Measurements from ENCODE around the gene KPNB1. TPM values are rescaled to one million over a fixed set of nuclear protein-coding genes. Genes with fewer than 3 reads are reported as not detected.

KPNB1 gene
- polyA plus RNA-seq, 3 donors = 229 to 259 (median 254) TPM

DNA sequence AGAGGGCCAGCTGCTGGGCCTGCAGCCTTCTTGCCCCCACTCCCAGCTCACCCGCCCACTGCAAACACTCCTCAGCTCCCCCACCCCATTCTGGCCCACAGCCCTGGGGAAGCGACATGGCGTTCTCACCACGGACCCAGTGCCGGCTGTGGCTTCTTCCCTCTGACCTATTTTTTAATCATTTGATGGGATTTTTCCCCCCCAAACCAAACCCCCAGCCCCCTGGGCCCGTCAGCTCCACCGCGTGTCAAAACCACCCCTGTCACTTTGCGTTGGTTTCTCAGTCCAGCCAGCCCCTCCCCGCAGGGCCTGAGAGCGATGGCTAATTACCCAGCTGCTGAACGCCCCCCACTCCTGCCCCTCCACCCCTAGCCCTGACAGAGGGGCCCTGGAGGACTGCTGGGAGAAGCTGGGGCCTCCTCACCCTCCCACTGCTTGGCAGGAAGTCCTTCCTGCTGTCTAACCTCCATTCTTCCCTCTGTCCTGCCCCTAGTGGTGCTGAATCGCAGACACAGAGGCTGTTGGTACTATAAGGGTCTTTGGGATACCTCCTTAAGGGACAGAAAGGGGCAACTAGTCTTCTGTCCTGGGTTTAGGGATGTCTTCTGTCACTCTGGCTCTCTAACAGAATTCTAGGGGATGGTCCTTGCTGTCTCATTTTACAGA, 75.9 kb downstream of the KPNB1 start:
- DNase-seq = no peak

DNA sequence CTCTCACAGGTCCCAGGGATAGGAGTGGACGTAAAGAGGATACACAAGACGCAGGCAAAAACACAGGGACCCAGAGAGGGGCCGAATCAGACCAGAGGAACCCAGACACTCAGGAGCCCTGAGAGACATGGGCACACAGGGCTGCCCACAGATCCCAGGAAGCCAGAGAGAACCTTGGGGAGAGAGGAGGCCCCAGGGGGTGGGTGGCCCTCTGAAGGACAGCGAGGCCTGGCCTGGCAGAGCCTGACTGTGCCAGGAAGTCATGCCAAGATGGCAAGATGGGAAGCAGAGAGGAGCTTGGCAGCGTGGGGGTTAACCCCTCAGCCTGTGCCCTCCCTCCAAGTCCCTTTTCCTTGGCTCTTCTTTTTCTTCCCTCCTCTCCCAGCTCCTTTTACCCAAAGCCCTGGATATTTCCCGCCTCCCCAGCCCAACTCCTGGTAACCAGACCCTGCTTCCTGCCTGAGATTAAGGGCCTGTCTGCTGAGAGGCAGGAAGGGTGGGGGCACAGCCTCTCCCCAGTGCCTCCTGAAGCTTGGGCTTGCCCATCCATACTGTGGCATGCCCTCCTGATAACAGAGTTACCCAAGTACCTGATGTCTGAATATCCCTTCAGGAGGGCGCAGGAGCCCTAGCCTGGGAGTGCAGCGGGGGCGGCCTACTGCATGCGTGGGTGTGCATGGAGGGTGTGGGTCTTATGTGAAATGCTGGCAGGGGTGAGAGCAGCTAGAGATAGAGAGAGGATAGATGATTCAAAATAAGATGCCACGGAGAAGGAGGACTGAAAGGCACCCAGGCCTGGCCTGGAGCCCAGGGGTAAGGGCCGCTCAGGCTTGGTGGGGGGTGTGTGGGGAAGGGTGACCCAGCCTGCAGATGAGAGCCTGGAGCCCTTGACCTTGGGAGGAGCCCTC, 77.3 kb downstream of the KPNB1 start:
- DNase-seq = no peak

DNA sequence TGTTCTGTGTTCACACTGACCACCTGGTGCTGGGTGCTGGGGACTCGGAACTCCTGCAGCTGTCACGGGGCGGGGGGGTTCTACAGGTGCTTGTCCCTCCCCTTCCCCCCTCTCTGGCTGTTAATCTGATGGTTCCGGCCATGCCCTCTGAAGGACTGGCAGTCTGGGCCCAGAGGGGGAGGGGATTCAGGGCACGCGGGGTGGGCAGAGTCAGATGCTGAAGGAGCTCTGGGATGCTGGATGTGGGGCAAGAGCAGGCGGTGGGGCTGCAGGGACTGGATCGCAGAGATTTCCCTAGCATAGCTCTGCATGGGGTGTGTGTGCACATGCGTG, 78.0 kb downstream of the KPNB1 start:
- DNase-seq = no peak

DNA sequence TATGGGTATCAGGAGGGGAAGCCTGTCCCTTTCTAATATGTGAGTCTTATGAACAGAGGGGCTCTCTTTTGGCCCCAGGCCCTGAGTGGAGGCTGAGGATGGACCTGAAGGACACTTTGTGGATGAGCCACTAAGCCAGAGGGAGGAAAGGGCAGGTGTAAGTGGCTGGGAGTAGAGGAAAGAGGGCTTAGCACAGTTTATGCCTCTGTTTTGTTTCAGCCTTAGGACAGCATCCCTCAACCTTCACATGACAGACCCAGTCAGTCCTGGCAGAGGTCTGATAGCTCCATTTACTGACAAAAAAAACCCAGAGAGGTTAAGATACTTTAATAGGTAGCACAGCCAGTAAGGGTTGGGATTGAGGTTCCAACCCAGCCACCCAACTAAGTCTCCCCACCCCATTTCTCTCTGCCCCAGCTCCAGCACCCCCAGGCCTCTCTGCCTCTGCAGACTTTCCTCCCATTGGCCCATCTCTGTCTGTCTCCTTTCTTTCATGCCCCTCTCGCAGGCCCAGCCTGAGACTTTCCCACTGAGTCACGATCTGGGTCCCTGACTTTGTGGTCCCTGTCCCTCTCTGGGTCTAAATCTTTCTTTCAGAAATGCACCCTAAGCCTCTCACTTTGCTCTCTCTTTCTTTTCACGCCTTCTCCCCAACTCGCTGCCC, 78.6 kb downstream of the KPNB1 start:
- no peak for DNase-seq

DNA sequence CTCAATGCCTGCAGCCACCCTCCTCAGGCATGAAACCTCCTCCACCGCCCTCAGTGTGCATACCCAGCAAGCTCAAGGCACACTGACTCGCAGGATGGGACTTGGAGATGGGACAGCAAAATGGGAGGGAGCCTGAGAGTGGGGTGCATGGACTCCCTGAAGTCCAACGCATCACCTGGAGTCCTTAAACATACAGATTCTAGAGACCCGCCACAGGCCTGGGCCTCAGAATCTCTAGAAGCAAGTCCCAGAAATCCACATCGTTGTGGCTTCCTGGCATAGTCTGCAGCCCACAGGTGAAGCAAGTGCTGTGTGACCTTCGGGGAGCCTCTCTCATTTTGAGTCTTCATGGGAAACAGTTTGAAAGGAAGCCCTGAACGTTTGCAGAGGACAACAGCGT, 79.8 kb downstream of the KPNB1 start:
- DNase-seq = no peak

DNA sequence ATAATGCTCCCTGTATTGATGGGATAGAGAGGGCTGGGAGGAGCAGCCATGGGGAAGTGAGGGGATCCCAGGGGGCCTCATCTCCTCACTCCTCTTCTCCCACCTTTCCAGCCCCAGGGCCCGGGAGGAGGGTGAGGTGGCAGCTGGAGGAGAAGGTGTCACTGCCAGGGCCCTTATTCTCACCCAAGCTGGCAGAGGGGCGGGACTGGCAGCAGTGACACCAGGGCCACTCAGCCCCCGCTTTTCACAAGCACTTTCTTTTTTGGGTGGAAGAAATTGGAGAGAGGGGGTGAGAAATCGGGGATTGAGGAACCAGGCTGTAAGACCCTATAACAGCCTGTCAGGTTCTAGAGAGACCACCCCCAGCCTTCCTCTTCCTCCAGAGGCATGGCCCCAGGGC, 81.0 kb downstream of the KPNB1 start:
- no peak for DNase-seq

DNA sequence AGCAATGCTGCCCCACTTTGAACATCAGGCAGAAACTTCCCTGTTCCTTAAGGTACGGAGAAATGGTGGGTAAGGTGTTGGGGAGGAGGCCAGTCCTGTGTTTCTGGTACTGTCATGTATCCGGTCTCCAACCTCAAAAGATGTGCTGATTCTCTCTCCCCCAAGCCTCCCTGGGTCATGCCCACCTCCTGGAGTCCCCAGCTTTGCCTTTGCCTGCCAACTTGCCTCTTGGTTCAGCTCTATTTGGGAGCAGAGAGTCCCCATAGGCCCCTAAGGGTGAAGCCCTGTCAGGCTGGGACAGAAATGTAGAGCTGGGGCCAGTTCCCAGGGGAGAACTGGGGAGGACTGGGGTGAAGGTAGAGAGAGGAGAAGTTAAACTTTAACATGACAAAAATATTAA, 81.7 kb downstream of the KPNB1 start:
- DNase-seq = no peak

DNA sequence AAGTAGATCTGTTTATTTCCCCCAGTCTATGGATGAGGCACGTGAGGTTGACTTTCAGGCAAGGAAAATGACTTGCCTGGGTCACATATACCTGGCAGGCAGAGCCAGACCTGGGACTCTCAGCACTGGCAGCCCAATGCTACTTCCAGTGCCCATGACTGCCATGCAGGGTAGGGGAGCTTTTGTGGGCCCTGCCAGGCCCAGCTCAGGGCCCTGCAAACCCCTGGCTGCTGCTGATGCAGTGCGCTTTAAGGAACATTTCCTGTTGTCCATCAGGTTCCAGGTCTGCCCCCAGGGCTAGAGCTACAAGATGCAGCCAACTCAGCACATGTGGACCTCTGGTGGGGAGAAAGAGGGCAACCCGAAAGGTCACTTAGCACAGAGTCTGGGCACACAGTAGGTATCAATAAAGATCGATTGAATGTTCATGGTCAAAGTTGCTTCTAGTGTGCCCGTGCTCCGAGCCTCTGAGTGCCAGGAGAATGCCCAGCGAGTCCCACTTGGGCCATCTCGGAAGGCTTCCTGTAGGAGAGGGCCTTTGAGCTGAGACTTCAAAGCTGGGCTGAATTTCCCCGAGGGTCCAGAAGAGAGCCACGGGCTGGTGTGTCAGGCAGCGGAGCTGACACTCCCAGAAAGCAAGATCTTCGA, 82.8 kb downstream of the KPNB1 start:
- no peak for DNase-seq

DNA sequence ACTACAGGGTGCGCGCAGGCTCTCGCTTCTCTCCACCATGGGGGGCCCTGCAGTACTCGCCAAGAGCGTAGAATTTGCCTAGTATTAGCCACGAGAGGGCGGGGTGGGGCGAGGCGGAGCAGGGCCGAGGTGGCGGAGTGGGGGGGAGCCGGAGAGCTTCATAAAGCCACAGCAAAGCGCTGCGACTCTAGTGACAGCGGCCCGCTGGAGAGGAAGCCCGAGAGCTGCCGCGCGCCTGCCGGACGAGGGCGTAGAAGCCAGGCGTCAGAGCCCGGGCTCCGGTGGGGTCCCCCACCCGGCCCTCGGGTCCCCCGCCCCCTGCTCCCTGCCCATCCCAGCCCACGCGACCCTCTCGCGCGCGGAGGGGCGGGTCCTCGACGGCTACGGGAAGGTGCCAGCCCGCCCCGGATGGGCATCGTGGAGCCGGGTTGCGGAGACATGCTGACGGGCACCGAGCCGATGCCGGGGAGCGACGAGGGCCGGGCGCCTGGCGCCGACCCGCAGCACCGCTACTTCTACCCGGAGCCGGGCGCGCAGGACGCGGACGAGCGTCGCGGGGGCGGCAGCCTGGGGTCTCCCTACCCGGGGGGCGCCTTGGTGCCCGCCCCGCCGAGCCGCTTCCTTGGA, 83.4 kb downstream of the KPNB1 start, which contains the start of gene TBX21:
TBX21 (plus strand) TSS at position 190 of the 627 bp plus-strand sequence; CDS start at position 409, 219 bp downstream.
- peak; percentile 57 for DNase-seq

DNA sequence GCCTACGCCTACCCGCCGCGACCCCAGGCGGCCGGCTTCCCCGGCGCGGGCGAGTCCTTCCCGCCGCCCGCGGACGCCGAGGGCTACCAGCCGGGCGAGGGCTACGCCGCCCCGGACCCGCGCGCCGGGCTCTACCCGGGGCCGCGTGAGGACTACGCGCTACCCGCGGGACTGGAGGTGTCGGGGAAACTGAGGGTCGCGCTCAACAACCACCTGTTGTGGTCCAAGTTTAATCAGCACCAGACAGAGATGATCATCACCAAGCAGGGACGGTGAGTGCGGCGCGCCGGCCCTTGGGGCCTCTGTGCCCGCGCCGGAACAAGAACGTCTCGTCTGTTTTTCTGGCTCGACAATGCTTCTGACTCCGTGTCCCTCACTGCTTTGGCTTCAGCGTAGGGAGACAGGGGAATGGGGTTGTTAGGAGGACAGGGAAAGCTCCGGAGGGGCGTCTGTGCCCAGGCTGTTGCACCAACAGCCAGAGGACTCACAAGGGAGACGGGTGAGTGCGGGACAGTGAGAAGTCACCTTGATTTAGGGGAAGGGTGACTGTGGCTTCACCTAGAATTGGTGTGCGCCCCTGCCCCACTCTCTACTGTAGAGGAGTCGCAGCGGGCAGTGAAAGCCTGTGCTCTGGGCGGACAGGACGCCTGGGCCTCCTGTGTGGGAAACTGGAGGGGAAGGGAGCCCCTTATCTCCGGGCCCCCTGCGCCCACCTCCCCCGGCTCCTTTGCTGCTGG, 84.1 kb downstream of the KPNB1 start:
- no peak for DNase-seq

DNA sequence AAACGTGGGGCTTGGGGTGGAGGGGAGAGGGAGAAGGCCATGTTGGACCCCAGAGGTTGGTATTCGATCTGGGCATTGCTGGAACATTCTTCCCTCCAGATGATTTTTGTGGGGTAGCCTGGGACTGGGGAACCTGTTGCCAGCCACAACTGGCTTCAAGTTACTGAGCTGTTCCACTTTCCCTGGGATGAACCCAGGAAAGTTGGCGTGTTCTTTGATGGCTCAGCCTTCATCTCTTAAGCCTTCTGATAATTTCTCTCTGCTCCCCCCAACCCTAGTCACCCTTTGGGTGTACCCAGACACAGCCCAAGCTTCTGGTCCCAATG, 85.4 kb downstream of the KPNB1 start:
- no peak for DNase-seq

Other genes with a start within 250 kb of the KPNB1 start
- 100 to 1,000 TPM; 134 to 218 (median 168) TPM for gene NPEPPS, start 118.8 kb upstream of the KPNB1 start, polyA plus RNA-seq (ENCODE audit: insufficient read length in 3 of 3)
- 10 to 100 TPM; 29.5 to 37.1 (median 31.8) TPM for gene TBKBP1, start 44.2 kb downstream of the KPNB1 start, polyA plus RNA-seq (ENCODE audit: insufficient read length in 3 of 3)
- gene TBX21, start 83.3 kb downstream of the KPNB1 start, polyA plus RNA-seq (ENCODE audit: insufficient read length in 3 of 3) = under 1 TPM; 0.09 to 0.18 (median 0.10) TPM
- gene OSBPL7, start 171.9 kb downstream of the KPNB1 start, polyA plus RNA-seq (ENCODE audit: insufficient read length in 3 of 3) = 10 to 100 TPM; 14.5 to 18.5 (median 17.9) TPM
- 10 to 100 TPM; 55.4 to 61.7 (median 58.5) TPM for gene MRPL10, start 181.6 kb downstream of the KPNB1 start, polyA plus RNA-seq (ENCODE audit: insufficient read length in 3 of 3)
- 1 to 10 TPM; 2.3 to 4.1 (median 3.6) TPM for gene LRRC46, start 181.8 kb downstream of the KPNB1 start, polyA plus RNA-seq (ENCODE audit: insufficient read length in 3 of 3)
- 10 to 100 TPM; 56.2 to 92.0 (median 76.7) TPM for gene SCRN2, start 191.4 kb downstream of the KPNB1 start, polyA plus RNA-seq (ENCODE audit: insufficient read length in 3 of 3)
- gene SP6, start 201.2 kb downstream of the KPNB1 start, polyA plus RNA-seq (ENCODE audit: insufficient read length in 3 of 3) = 1 to 10 TPM; 3.1 to 3.8 (median 3.5) TPM
- gene SP2, start 246.3 kb downstream of the KPNB1 start, polyA plus RNA-seq (ENCODE audit: insufficient read length in 3 of 3) = 10 to 100 TPM; 23.0 to 27.2 (median 23.4) TPM